ENCODE data around the gene GSE1. TPM values are rescaled to one million over a fixed set of nuclear protein-coding genes. Genes with fewer than 3 reads are reported as not detected.

The GSE1 gene
- polyA plus RNA-seq, 1 donor: 94.9 TPM

- Histone ChIP-seq H3K4me1 (ENCODE audit: control insufficient read depth, insufficient read depth, low read length) (peaks cover 2% of the 10 kb centered on the region), H3K36me3 (ENCODE audit: control insufficient read depth, insufficient read depth, low read length) (peaks cover 93% of the 10 kb centered on the region), H3K4me3 (ENCODE audit: low read length) (no peak overlapping the region), H3K9me3 (ENCODE audit: control insufficient read depth, low read depth, low read length) (no peaks in the 10 kb centered on the region), H3K27ac (ENCODE audit: low read length) (no peak overlapping the region), H3K27me3 (ENCODE audit: control insufficient read depth, insufficient read depth, low read length) (no peaks in the 10 kb centered on the region)
- no peak for DNase-seq
- WGBS (ENCODE audit: insufficient coverage, low lambda C conversion rate): no CpG with 5 or more reads among the region's 38 CpGs
Measured at GRCh38 chr16:85662976-85663830, 50.1 kb downstream of the GSE1 start.

DNA sequence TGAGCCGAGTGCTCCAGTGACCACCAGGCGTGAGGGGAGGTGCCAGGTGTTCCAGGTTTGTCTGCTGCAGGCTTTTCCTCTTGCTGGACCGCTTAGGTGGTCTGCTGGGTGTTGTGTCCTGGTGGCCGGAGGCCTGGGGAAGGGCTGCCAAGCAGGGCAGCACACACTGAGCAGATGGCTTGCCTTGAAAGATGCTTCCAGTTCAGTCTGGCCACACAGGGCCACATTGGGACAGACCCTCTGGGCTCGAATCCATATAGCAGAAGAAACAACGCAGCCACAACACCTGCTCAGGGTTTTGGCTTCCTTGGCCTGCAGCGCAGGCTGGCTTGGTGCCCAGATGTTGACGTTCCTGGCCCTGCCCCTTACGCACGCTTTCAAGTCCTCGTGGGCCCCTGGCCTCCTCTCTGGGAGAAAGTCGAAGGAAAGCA, 50.8 kb downstream of the GSE1 start:
- no peak overlapping the region for H3K27ac ChIP-seq (ENCODE audit: low read length)
- H3K4me3 ChIP-seq (ENCODE audit: low read length): no peak overlapping the region
- no peaks in the 10 kb centered on the region for H3K9me3 ChIP-seq (ENCODE audit: control insufficient read depth, low read depth, low read length)
- WGBS (ENCODE audit: insufficient coverage, low lambda C conversion rate): no CpG with 5 or more reads among the region's 12 CpGs
- H3K4me1 ChIP-seq (ENCODE audit: control insufficient read depth, insufficient read depth, low read length): peaks cover 2% of the 10 kb centered on the region
- H3K27me3 ChIP-seq (ENCODE audit: control insufficient read depth, insufficient read depth, low read length): no peaks in the 10 kb centered on the region
- peaks cover 93% of the 10 kb centered on the region for H3K36me3 ChIP-seq (ENCODE audit: control insufficient read depth, insufficient read depth, low read length)
- no peak for DNase-seq

DNA sequence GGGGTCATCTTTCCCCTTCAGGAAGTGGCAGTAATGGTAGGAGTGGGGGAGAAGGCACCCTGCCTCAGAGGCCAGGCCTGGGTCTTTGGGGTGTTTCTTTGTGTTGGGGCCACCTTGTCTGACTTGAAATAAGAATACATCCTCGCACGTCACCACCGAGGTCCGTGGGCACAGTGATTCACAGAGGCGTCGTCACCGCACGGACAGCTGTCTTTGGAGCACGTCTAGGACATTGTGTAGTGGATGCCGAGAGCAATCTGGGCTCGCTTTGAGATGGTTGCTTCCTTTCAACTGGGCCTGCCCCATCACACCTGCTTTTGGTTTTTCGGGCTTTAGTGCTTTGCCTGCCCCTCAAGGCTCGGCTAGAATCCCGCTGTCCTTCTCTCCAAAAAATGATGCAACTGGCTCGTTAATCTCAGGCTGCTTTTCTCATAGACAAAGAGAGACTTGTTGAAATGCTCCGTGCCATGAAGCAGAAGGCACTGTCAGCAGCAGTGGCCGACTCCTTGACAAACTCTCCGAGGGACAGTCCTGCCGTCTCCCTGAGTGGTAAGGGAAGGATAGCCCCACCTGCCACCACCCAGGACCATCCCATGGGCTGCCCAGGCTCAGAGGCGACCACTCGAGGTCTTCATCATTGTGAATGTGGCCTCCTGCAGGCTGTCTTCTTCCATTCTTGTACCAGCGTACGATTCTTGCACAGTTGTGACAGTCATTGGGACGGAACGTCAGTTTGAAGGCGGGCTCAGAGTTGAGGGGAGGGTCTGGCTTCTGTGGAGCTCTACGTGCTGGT, 51.7 kb downstream of the GSE1 start:
- Histone ChIP-seq H3K36me3 (ENCODE audit: control insufficient read depth, insufficient read depth, low read length) (peaks cover 97% of the 10 kb centered on the region), H3K9me3 (ENCODE audit: control insufficient read depth, low read depth, low read length) (no peaks in the 10 kb centered on the region), H3K27ac (ENCODE audit: low read length) (no peak overlapping the region), H3K4me1 (ENCODE audit: control insufficient read depth, insufficient read depth, low read length) (no peaks in the 10 kb centered on the region), H3K4me3 (ENCODE audit: low read length) (no peak overlapping the region), H3K27me3 (ENCODE audit: control insufficient read depth, insufficient read depth, low read length) (no peaks in the 10 kb centered on the region)
- no peak for DNase-seq
- WGBS (ENCODE audit: insufficient coverage, low lambda C conversion rate): 100% methylated on average over 1 of the region's 27 CpGs

GRCh38 chr16:85665373-85665740, 52.2 kb downstream of the GSE1 start:
- DNase-seq: no peak
- no peaks in the 10 kb centered on the region for H3K9me3 ChIP-seq (ENCODE audit: control insufficient read depth, low read depth, low read length)
- H3K27ac ChIP-seq (ENCODE audit: low read length): no peak overlapping the region
- no peak overlapping the region for H3K4me3 ChIP-seq (ENCODE audit: low read length)
- no peaks in the 10 kb centered on the region for H3K4me1 ChIP-seq (ENCODE audit: control insufficient read depth, insufficient read depth, low read length)
- peaks cover 97% of the 10 kb centered on the region for H3K36me3 ChIP-seq (ENCODE audit: control insufficient read depth, insufficient read depth, low read length)
- WGBS (ENCODE audit: insufficient coverage, low lambda C conversion rate): no CpG with 5 or more reads among the region's 12 CpGs
- H3K27me3 ChIP-seq (ENCODE audit: control insufficient read depth, insufficient read depth, low read length): no peaks in the 10 kb centered on the region

DNA sequence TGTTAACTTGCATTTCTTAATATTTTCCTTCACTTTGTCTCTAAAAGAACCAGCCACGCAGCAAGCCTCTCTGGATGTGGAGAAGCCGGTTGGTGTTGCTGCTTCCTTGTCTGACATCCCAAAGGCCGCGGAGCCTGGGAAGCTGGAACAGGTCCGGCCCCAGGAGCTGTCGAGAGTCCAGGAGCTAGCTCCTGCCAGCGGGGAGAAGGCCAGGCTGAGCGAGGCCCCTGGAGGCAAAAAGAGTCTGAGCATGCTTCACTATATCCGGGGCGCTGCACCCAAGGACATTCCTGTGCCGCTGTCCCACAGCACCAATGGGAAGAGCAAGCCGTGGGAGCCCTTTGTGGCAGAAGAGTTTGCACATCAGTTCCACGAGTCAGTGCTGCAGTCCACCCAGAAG, 52.8 kb downstream of the GSE1 start:
- Histone ChIP-seq H3K27me3 (ENCODE audit: control insufficient read depth, insufficient read depth, low read length) (no peaks in the 10 kb centered on the region), H3K4me1 (ENCODE audit: control insufficient read depth, insufficient read depth, low read length) (no peaks in the 10 kb centered on the region), H3K9me3 (ENCODE audit: control insufficient read depth, low read depth, low read length) (no peaks in the 10 kb centered on the region), H3K27ac (ENCODE audit: low read length) (no peak overlapping the region), H3K36me3 (ENCODE audit: control insufficient read depth, insufficient read depth, low read length) (peaks cover 99% of the 10 kb centered on the region), H3K4me3 (ENCODE audit: low read length) (no peak overlapping the region)
- no peak for DNase-seq
- whole genome bisulfite sequencing (ENCODE audit: insufficient coverage, low lambda C conversion rate): no CpG with 5 or more reads among the region's 13 CpGs

DNA sequence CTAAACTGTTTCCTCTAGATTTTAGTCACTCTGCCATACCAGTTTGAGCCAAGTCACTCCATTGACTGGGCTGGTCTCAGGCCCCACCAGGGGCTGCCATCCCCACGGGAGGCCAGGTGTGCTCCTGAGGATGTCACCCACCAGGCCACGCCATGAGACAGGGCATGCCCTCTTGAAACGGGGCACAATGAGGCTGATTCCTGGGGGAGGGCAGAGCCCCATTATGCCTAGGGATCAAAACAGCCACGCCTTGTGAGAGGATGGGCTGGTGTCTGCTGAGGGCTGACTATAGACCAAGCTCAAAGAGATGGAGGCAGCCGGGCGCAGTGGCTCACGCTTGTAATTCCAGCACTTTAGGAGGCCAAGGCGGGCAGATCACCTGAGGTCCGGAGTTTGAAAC, 54.1 kb downstream of the GSE1 start:
- no peaks in the 10 kb centered on the region for H3K4me1 ChIP-seq (ENCODE audit: control insufficient read depth, insufficient read depth, low read length)
- DNase-seq: no peak
- WGBS (ENCODE audit: insufficient coverage, low lambda C conversion rate): 100% methylated on average over 1 of the region's 9 CpGs
- H3K9me3 ChIP-seq (ENCODE audit: control insufficient read depth, low read depth, low read length): no peaks in the 10 kb centered on the region
- H3K27me3 ChIP-seq (ENCODE audit: control insufficient read depth, insufficient read depth, low read length): no peaks in the 10 kb centered on the region
- peaks cover 97% of the 10 kb centered on the region for H3K36me3 ChIP-seq (ENCODE audit: control insufficient read depth, insufficient read depth, low read length)
- no peak overlapping the region for H3K4me3 ChIP-seq (ENCODE audit: low read length)
- no peak overlapping the region for H3K27ac ChIP-seq (ENCODE audit: low read length)

DNA sequence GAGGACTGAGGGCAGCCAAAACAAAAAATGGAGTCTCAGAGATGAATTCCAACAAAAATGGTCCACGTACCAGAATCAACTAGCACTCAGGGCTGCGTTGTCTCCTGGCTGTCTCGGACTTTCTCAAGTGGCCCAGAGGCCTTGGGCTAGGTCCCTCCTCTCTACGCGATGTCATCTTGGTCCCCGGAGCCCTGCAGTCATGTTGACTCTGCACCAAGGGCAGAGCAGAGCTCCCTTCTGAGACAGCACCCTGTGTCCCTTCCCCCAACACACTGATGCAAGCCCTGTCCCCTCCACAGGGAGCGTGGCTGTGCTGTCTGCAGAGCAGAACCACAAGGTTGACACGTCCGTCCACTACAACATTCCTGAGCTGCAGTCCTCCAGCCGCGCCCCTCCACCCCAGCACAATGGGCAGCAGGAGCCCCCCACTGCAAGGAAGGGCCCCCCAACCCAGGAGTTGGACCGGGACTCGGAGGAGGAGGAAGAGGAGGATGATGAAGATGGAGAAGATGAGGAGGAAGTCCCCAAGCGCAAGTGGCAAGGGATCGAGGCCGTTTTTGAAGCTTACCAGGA, 54.8 kb downstream of the GSE1 start:
- 100% methylated on average over 1 of the region's 16 CpGs for WGBS (ENCODE audit: insufficient coverage, low lambda C conversion rate)
- peaks cover 97% of the 10 kb centered on the region for H3K36me3 ChIP-seq (ENCODE audit: control insufficient read depth, insufficient read depth, low read length)
- no peaks in the 10 kb centered on the region for H3K4me1 ChIP-seq (ENCODE audit: control insufficient read depth, insufficient read depth, low read length)
- H3K9me3 ChIP-seq (ENCODE audit: control insufficient read depth, low read depth, low read length): no peaks in the 10 kb centered on the region
- H3K4me3 ChIP-seq (ENCODE audit: low read length): no peak overlapping the region
- no peak for DNase-seq
- H3K27ac ChIP-seq (ENCODE audit: low read length): no peak overlapping the region
- no peaks in the 10 kb centered on the region for H3K27me3 ChIP-seq (ENCODE audit: control insufficient read depth, insufficient read depth, low read length)

DNA sequence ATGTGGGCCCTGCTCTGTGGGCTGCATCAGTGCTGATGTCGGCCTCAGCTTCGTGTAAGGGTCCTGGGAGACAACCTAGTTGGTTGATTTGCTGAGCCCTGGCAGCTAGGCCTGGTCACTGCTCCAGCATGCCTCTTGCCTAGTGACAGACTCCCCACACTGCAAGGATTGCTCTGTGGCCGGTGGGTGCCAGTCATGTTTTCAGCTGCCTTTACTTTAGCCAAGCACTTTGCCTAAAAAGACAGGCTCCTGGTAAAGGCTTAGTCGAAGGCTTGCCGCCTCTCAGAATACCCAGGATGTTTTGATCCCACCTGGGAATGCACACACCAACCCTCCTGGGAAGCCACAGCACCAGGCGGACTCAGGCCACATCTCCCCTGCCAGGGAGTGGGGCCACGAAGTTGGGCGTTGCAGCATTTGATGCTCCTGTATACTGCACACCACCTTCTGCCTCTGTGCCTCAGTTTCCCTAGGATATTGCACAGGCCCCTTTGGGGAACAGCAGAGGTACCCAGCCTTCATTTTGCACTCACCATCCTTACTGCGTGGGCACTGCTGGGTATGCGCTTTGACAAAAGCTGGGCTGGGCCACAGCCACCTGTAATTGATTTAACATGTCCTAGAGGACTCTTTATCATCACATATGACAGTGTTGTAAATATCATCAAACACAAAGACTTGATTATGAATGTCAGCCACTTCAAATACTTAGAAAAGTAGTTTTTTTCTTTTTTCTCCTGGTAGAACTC, 55.7 kb downstream of the GSE1 start:
- Histone ChIP-seq H3K9me3 (ENCODE audit: control insufficient read depth, low read depth, low read length) (no peaks in the 10 kb centered on the region), H3K36me3 (ENCODE audit: control insufficient read depth, insufficient read depth, low read length) (peaks cover 95% of the 10 kb centered on the region), H3K27me3 (ENCODE audit: control insufficient read depth, insufficient read depth, low read length) (no peaks in the 10 kb centered on the region), H3K27ac (ENCODE audit: low read length) (no peak overlapping the region), H3K4me3 (ENCODE audit: low read length) (no peak overlapping the region), H3K4me1 (ENCODE audit: control insufficient read depth, insufficient read depth, low read length) (peaks cover under 1% of the 10 kb centered on the region)
- WGBS (ENCODE audit: insufficient coverage, low lambda C conversion rate): no CpG with 5 or more reads among the region's 10 CpGs
- DNase-seq: no peak

DNA sequence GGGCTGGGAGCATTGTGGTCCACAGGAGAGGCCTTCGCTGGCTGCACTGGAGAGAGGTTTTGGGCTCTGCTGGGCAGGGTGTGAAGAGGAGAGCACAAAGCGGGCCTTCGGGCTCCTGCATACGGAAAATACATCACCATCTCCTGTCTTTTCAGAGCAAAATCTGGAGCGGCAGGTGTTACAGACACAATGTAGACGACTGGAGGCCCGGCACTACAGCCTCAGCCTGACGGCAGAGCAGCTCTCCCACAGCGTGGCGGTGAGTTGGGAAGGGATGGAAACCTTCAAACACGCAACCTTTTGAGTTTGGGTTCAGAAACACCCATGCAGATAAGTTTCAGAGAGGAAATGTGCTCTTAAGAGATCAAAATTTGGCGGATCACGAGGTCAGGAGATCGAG, 57.7 kb downstream of the GSE1 start:
- H3K4me3 ChIP-seq (ENCODE audit: low read length): no peak overlapping the region
- no CpG with 5 or more reads among the region's 14 CpGs for WGBS (ENCODE audit: insufficient coverage, low lambda C conversion rate)
- no peaks in the 10 kb centered on the region for H3K27me3 ChIP-seq (ENCODE audit: control insufficient read depth, insufficient read depth, low read length)
- no peak overlapping the region for H3K27ac ChIP-seq (ENCODE audit: low read length)
- DNase-seq: no peak
- H3K9me3 ChIP-seq (ENCODE audit: control insufficient read depth, low read depth, low read length): no peaks in the 10 kb centered on the region
- peaks cover 3% of the 10 kb centered on the region for H3K4me1 ChIP-seq (ENCODE audit: control insufficient read depth, insufficient read depth, low read length)
- peaks cover 94% of the 10 kb centered on the region for H3K36me3 ChIP-seq (ENCODE audit: control insufficient read depth, insufficient read depth, low read length)
